Superior temporal gyrus (tissue), 1 donor: ENCODE data around the gene MARK2.

Experiments used
- DNase-seq: peaks from one replicate; pipeline ENCODE4 v3.0.0-alpha.2; 2016; ENCODE audit errors: extremely low spot score

Gene MARK2

DNA sequence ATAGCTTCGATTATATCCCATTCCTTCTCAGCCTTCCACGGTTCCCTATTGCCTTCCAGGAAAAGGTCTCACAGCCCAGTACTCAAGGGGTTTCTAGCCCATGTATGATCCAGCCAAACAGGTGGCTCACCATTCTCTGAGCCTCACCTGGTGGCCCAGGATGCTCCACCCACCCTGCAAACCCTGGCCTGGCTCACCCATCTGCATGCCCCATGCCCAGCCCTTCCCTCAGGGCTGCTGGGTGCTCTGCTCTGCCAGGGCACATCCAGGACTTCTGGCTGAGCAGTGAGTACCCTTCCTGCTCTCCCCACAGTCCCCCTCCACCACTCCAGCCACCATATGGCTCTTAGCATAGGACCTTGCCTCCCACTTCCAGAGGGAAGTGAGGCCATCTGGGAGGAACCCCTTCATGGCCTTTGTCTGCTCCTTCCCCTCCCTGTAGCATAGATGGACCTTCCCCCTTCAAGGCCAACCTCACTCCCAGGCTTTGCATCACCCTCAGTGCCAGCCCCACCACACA is 83.8 kb downstream of the MARK2 start:
- DNase-seq: no peak

- DNase-seq: no peak
Measured at GRCh38 chr11:63923319-63923718, 84.4 kb downstream of the MARK2 start.

DNA sequence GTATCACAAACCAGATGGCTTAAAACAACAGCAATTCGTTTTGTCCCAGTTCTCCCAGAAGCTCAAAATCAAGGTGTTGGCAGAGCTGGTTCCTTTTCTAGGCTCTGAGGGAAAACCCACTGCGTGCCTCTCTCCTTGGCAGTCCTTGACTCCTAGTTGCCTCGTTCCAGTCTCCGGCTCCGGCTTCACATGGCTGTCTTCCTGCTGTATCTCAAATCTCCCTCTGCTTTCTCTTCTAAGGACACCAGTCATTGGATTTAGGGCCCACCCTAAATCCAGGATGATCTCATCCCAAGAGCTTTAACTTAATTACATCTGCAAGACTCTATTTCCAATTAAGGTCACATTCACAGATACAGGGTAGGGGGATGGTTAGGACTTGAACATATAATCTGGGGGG is 90.7 kb downstream of the MARK2 start:
- no peak for DNase-seq

DNA sequence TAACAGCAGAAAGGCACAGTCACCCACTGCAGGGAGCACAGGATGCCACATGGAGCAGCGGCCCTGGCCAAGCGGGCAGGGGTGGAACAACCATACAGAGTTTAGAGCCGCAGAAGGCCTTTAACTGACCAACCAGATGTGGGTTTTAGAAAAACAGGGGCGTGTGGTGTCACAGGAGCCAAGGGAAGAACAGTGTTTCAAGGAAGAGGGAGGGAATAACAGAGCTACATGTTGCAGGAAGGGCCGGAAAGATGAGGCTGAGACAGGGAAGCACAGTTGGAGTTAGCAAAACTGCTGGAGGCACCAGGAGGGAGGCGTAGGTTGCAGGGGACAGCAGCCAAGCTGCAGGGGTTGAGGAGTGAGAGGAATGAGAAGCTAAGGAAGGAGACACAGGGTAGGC is 92.1 kb downstream of the MARK2 start:
- DNase-seq: no peak

GRCh38 chr11:63931876-63932275 is 93.0 kb downstream of the MARK2 start:
- DNase-seq: peak; percentile 48

GRCh38 chr11:63933459-63933858 is 94.5 kb downstream of the MARK2 start:
- no peak for DNase-seq

GRCh38 chr11:63937713-63938478 is 99.0 kb downstream of the MARK2 start:
- DNase-seq: no peak

DNA sequence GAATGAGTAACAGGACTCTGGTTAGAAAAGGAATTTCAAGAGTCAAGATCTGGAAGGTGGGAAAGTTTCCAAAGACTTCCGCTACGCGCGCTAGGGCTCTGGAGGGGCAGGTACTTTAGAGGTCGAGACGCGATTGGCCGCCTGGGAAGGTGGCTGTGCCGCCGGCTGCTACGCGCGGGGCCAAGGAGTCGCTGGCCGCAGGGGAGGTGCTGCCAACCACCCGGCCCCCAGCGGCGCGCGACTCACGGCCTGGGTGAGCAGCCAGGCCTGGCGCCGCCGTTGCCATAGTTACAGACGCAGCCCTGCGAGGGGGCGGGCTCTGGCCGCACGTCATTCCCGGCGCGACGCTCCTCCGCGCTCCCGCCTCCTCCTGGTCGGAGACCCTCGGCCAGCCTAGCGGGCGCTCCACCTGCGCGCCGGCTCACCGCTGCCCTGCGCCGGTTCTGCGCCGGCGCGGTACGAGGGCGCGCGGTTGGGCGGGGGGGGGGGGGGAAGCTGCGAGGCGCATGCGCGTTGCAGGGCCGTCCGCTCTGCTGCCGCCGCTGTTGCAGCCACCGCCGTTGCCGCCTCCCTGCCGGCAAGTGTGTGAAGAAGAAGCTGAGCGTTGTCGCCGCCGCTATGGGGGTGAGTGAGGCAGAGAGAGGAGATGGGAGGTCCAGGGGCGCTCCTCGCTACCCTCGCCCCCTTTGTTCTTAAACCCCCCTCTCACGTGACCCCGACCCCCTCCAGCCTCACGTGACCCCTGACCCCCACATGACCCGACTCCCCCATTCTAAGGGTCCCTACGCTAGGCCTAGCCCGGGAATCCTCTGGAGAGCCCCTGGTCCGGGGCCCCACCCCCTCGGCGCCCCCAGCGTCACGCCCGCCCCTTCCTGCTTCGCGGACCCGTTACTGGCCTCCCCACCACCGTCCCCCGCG is 99.8 kb downstream of the MARK2 start, which contains the start of gene NAA40:
TSS of gene NAA40 (plus strand) at position 524 of the 918 bp plus-strand sequence. CDS start at position 619, 95 bp downstream.
- peak; percentile 81 for DNase-seq

- no peak for DNase-seq
Measured at GRCh38 chr11:63939397-63939891, 100.5 kb downstream of the MARK2 start.

DNA sequence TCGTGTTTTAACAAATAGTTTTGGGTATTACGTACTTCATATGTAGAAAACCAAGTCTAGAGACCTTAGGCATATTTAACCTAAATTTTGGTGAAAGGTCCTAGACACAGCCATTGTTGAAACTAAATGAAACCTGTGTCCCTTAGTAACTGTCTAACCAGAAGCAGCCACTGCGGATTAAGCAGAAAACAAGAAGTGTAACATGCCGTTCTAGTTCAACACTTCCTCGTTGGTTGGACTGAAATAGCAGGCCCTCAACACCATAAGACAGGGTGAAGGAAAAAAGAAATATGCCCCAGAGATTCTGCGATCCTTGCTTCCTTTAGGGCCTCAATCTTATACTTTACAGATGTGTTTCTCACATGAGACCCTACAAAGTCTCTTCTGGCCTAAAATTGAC is 101.9 kb downstream of the MARK2 start:
- DNase-seq: peak; percentile 15

DNA sequence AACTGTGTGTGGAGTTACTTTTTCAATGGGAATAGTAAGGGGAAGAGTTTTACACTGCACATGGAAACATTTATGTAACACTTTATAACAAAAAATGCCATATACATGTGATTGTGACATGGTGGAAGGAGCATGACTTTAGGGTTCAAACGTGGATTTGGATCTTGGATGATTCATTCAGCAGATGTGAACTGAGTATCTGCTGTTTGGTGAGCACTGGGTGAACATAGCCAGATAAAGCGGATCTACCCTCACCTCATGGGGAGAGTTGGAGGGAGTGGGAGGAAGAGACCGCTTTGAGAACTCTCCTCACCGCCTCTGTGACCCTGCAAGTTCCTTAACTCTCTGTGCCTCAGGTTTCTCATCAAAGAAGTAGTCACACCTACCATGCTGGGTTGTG is 103.0 kb downstream of the MARK2 start:
- no peak for DNase-seq

GRCh38 chr11:63942803-63943202 is 103.9 kb downstream of the MARK2 start:
- no peak for DNase-seq

DNA sequence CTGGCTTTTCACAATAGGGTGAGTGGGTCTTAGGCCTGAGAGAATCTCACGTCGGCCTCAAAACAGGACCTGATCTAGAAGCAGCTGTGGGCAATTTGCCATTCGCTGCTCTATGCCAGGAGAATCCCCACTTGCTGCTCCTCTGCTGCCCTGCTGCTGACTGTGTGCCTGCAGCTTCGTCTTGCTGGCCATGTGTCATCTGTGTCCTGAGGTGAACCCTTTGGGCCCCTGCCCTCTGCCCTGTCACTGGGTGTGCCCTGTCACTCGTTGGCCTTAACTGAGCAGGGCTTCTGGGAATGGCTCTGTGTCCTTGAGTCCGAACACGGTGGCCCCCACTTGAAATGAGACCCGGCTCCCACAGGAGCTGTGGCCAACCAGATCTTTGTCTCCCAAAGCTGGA is 106.1 kb downstream of the MARK2 start:
- DNase-seq: no peak

- DNase-seq: peak; percentile 90
Measured at GRCh38 chr11:63945477-63946163, 106.7 kb downstream of the MARK2 start.

DNA sequence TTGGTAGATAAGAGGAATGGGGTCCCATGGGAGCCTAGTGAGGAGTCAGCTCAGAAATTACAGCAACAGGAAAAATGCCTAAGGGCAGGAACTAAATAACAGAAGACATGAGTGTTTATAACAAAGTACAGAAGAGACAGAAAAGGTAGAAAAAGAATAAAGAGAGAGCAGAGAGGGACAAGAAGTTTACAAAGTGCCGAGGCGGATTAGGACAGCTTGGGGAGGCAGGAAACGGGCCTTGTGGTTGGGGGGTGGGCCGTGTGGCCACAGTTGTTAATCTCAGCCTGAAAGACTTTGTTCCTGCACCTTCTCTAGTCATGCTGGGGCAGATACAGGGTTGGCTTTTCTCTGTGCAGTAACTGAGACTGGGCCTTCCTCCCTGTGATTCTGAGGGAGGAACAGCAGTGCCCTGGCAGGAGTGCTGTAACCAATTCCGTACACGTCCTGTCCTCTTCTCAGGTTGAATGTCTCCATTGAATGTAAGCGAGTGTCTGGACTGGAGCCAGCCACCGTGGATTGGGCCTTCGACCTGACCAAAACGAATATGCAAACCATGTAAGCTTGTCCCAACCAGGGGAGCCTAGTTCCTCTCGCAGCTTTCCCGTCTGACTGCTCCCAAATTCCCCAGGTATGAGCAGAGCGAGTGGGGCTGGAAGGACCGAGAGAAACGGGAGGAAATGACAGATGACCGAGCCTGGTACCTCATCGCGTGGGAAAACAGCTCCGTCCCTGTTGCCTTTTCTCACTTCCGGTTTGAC is 113.0 kb downstream of the MARK2 start:
- no peak for DNase-seq

- DNase-seq: no peak
Measured at GRCh38 chr11:63952570-63952969, 113.7 kb downstream of the MARK2 start.

GRCh38 chr11:63958008-63958407 is 119.1 kb downstream of the MARK2 start:
- DNase-seq: no peak
